Right lobe of liver (tissue), 6 donors: Measurements from ENCODE around the gene NLRP3. TPM values are rescaled to one million over a fixed set of nuclear protein-coding genes. Genes with fewer than 3 reads are reported as not detected.

Source experiments
- ATAC-seq, 4 donors: fragments of 200-7000 bp; cut with Tn5 transposase; one replicate each; pipeline ENCODE4 v1.9.1; 2020; ENCODE audit warnings: mild to moderate bottlenecking in 4 of 4, moderate library complexity in 4 of 4
- DNase-seq, 3 donors: peaks; one replicate each; pipeline ENCODE4 v3.0.0-alpha.2; 2020
- H3K27ac ChIP-seq, 3 donors: fragments of 200-600 bp; one replicate each; pipeline ENCODE4 v1.8.0; 2022
- H3K27me3 ChIP-seq, 2 donors: fragments of 200-600 bp; one replicate each; pipeline ENCODE4 v1.8.0; 2022
- H3K36me3 ChIP-seq, 4 donors: fragments of 200-600 bp; sonication (generic) in 1 of 4; one replicate each; pipeline versions ENCODE4 v1.5.1 to v1.8.0; 2017 to 2022; ENCODE audit warnings: control low read depth in 1 of 4
- H3K4me1 ChIP-seq, 4 donors: fragments of 200-600 bp; sonication (generic) in 1 of 4; one replicate each; pipeline versions ENCODE4 v1.5.1 to v1.8.0; 2017 to 2022; ENCODE audit warnings: control low read depth in 1 of 4
- H3K4me3 ChIP-seq, 3 donors: fragments of 200-600 bp; one replicate each; pipeline ENCODE4 v1.8.0; 2022
- H3K9me3 ChIP-seq, 4 donors: fragments of 200-600 bp; sonication (generic) in 1 of 4; one replicate each; pipeline versions ENCODE4 v1.5.1 to v1.8.0; 2017 to 2022; ENCODE audit warnings: control low read depth in 1 of 4
- CTCF ChIP-seq, 4 donors: fragments of 200-600 bp in 3 of 4; fragments of 450-650 bp in 1 of 4; IDR thresholded peaks; one replicate each; pipeline versions ENCODE4 v1.5.1 to v1.8.0; 2016 to 2022; ENCODE audit warnings: antibody characterized with exemption in 4 of 4, mild to moderate bottlenecking in 2 of 4
- POLR2A ChIP-seq: fragments of 450-650 bp; IDR thresholded peaks from one replicate; pipeline ENCODE4 v1.6.1; 2017; ENCODE audit warnings: antibody characterized with exemption, mild to moderate bottlenecking
- WGBS: methylation state at CpG from one replicate; pipeline ENCODE4 v1.1.6; 2018; ENCODE audit warnings: low coverage, low lambda C conversion rate; ENCODE audit not compliant: insufficient coverage; ENCODE audit errors: missing lambda C conversion rate; 5-methylcytosine and 5-hydroxymethylcytosine counted together
- intact Hi-C, 2 donors: fragments of 100-400 bp; cut with DNase I; formaldehyde crosslinking; loops; one replicate each; pipeline versions ENCODE4 v1.11.2 to v1.14.1; 2022
- total RNA-seq, 6 experiments: library from RNA; depleted of rRNA in 2 of 6; stranded (reverse); fragments of >200 nt in 2 of 6; fragmentation: NEBNext Ultra II Directional in 3 of 6; extraction: Animal tissue kit (Norgen Biotek cat#: 25700) in 3 of 6; gene quantifications; one replicate each; pipeline versions ENCODE4 v1.1.0 to v1.2.4, GENCODE V29; 2016 to 2023
- donor health status: DM: no; HTN: yes; CAD: no.
- donor health status: DM: no; HTN: no; CAD: no.
- donor health status: DM: no; HTN: no; CAD: no.
- donor health status: DM: no; HTN: yes; CAD: no.
- donor health status: DM: no; HTN: yes; CAD: no.

The NLRP3 gene
- total RNA-seq, 6 experiments from 2014 or later: 0.11 to 2.0 (median 0.62) TPM

DNA sequence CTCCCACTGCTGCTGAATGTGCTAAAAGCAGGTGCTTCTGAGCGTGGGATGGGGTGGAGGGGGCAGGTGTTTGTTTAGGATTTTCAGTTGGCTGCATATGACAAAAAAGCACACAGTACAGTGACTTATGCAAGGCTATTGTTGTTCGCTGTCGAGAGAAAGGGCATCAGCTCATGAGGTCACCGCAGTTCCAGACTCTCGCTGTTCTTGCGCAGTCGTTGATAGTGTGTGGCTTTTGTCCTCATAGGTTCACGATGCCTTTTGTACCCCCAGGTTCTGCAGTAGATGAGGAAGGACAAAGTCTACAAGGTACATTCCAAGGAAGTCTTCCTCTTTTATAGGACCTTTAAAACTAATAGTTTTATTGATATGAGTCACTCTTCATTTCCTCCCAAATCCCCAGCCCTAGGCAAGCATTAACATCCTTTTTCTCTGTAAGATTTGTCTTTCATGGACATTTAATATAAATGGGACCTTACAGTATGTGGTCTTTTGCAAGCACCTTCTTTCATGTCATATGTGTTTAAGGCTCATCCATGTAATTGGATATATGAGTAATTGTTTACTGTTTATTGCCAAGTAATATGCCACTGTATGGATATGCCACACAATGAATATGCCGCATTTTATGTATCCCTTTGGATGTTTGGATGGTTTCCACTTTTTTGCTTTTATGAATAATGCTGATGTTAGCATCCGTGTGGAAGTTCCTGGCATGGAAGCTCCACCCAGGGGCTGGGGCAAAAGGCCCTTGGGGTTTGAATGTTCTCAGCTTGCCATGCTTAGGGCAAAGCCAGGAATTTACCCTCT lies 14.5 kb upstream of the NLRP3 start:
- no peak for DNase-seq
- no peak for TF ChIP-seq CTCF (IDR thresholded peaks at IDR 0.05)
- no peak for TF ChIP-seq POLR2A
- intact Hi-C loops: no loop called here
- 37% methylated on average over 4 of the region's 10 CpGs for WGBS
- no peak overlapping the region for H3K4me3 ChIP-seq
- no peaks in the 10 kb centered on the region for H3K9me3 ChIP-seq
- H3K27ac ChIP-seq: no peak overlapping the region
- no peaks in the 10 kb centered on the region for H3K27me3 ChIP-seq
- H3K4me1 ChIP-seq: no peaks in the 10 kb centered on the region
- H3K36me3 ChIP-seq: no peaks in the 10 kb centered on the region
- ATAC-seq: no peak

DNA sequence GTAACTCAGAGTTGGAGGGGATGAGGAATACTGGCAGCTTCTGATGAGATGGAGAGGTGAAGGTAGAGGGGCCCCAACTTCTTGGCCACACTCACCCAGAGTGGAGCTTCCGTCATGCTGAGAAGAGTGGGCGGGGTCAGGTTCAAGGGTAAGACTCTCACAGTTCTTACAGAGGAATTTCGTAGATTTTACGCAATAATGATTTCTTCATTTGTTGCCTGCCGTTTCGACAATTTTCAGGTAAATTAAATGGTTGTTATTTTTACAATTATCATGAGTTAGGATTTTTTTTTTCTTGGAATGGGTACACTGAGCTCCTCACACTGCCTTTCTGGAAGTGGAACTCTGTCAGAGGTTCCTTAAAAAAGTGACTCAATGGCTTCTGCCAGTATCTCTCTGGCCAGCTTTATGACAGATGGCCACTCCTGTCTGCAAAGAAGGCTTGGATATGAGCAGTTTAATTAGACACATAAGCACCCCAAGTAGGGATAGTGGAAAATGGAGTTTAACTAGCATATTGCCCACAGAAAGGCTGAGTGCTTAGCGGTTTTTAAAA lies 13.8 kb upstream of the NLRP3 start:
- DNase-seq (no peak), ATAC-seq (peak in 3 of 4 donors; percentile 31 to 53 (median 39))
- 29% methylated on average over 7 of the region's 7 CpGs for whole genome bisulfite sequencing
- Histone ChIP-seq H3K4me1 (no peaks in the 10 kb centered on the region), H3K4me3 (no peak overlapping the region), H3K27me3 (no peaks in the 10 kb centered on the region), H3K36me3 (no peaks in the 10 kb centered on the region), H3K27ac (no peak overlapping the region), H3K9me3 (no peaks in the 10 kb centered on the region)
- intact Hi-C loops: no loop called here
- TF ChIP-seq CTCF (IDR thresholded peaks at IDR 0.05) (no peak), POLR2A (no peak)

DNA sequence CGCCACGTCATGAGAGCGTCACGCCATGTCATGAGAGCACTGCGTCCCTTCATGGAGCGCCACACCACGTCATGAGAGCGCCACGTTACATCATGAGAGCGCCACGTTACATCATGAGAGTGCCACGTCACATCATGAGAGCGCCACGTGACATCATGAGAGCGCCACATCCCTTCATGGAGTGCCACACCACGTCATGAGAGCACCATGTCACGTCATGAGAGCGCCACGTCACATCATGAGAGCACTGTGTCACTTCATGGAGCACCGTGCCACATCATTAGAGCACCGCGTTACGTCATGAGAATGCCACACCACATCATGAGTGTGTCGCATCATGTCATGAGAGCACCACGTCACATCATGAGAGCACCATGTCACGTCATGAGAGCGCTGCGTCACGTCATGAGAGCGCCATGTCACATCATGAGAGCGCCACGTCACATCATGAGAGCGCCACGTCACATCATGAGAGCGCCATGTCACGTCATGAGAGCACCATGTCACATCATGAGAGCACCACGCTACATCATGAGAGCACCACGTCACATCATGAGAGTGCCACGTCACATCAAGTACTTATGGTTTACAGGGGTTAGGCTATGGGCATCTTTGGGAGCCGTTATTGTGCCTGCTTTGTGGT lies 9.8 kb upstream of the NLRP3 start:
- Histone ChIP-seq H3K36me3 (no peaks in the 10 kb centered on the region), H3K9me3 (no peaks in the 10 kb centered on the region), H3K27me3 (no peaks in the 10 kb centered on the region), H3K4me3 (no peak overlapping the region), H3K27ac (no peak overlapping the region), H3K4me1 (no peaks in the 10 kb centered on the region)
- TF ChIP-seq CTCF (IDR thresholded peaks at IDR 0.05) (no peak), POLR2A (no peak)
- intact Hi-C loops: no loop called here
- DNase-seq (no peak), ATAC-seq (no peak)
- WGBS: 83% methylated on average over 26 of the region's 40 CpGs

DNA sequence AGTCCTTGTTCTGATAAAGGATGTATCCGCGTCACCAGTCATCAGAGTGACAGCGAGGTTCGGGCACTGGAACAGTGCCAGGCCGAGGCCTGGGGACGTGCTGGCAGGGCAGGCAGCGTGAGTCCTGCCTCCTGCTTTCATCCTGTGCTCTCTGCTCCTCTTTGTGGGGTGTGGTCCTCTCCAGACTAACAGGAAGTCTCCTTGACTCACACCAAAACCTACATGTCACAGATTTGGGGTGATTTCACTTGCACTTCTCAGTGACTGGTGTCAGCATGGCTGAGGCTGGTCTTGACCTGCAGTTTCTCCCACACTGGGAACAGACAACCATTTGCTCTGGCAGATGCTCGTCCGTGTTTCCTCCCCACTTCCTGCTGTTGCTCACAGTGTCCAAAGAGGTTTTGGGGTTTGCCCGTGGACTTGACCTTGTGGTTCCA lies 8.8 kb upstream of the NLRP3 start:
- intact Hi-C loops: no loop called here
- TF ChIP-seq POLR2A: no peak
- TF ChIP-seq CTCF (IDR thresholded peaks at IDR 0.05): no peak
- Histone ChIP-seq H3K27me3 (no peaks in the 10 kb centered on the region), H3K9me3 (no peaks in the 10 kb centered on the region), H3K27ac (no peak overlapping the region), H3K4me3 (no peak overlapping the region), H3K4me1 (no peaks in the 10 kb centered on the region), H3K36me3 (no peaks in the 10 kb centered on the region)
- DNase-seq: peak in 1 of 3 donors; percentile 44
- WGBS: 33% methylated on average over 9 of the region's 10 CpGs
- ATAC-seq: peak; percentile 45 to 71 (median 58)
